OCI-LY1 (cell line): ENCODE data around the gene FAM210B.

ENCODE experiments used
- H2AFZ ChIP-seq: fragments of 200-600 bp; sonication (generic), shearing (Covaris generic); 2 replicates; pipeline ENCODE4 v1.6.0; 2014; ENCODE audit warnings: antibody characterized with exemption, mild to moderate bottlenecking, low read length
- H3F3A ChIP-seq: fragments of 200-600 bp; sonication (generic), shearing (Covaris generic); 2 replicates; pipeline ENCODE4 v1.6.0; 2014; ENCODE audit warnings: mild to moderate bottlenecking, antibody characterized with exemption, low read length, moderate library complexity; ENCODE audit not compliant: insufficient read depth
- H3K27ac ChIP-seq: fragments of 200-600 bp; sonication (generic); 2 replicates; pipeline ENCODE4 v1.5.1; 2014; ENCODE audit warnings: low read length, mixed run types, mild to moderate bottlenecking, low read depth; ENCODE audit not compliant: poor library complexity, severe bottlenecking
- H3K27me3 ChIP-seq: fragments of 200-600 bp; sonication (generic); 2 replicates; pipeline ENCODE4 v1.6.0; 2014; ENCODE audit warnings: antibody characterized with exemption, mild to moderate bottlenecking, low read length, moderate library complexity; ENCODE audit not compliant: insufficient read depth
- H3K36me3 ChIP-seq: fragments of 200-600 bp; sonication (generic); 2 replicates; pipeline ENCODE4 v1.6.1; 2014; ENCODE audit warnings: mild to moderate bottlenecking, antibody characterized with exemption, low read length, moderate library complexity, mixed read lengths; ENCODE audit not compliant: insufficient read depth
- H3K4me1 ChIP-seq: fragments of 200-600 bp; sonication (generic); 2 replicates; pipeline ENCODE4 v1.5.1; 2014; ENCODE audit warnings: mild to moderate bottlenecking, low read length, moderate library complexity; ENCODE audit not compliant: insufficient read depth, severe bottlenecking
- H3K4me2 ChIP-seq: fragments of 200-600 bp; sonication (generic), shearing (Covaris generic); 2 replicates; pipeline ENCODE4 v1.6.1; 2014; ENCODE audit warnings: low read length
- H3K4me3 ChIP-seq: fragments of 200-600 bp; sonication (generic); 2 replicates; pipeline ENCODE4 v1.5.1; 2014; ENCODE audit warnings: low read length, low read depth, mild to moderate bottlenecking, mixed read lengths; ENCODE audit not compliant: poor library complexity, severe bottlenecking
- H3K79me2 ChIP-seq: fragments of 200-600 bp; shearing (Covaris generic); 2 replicates; pipeline ENCODE4 v1.6.1; 2016; ENCODE audit warnings: mixed run types, low read length, mixed read lengths; ENCODE audit not compliant: insufficient read depth
- H3K9ac ChIP-seq: fragments of 200-600 bp; sonication (generic), shearing (Covaris generic); 2 replicates; pipeline ENCODE4 v1.6.1; 2014; ENCODE audit warnings: mild to moderate bottlenecking, low read length, mixed read lengths
- H3K9me2 ChIP-seq: fragments of 200-600 bp; sonication (generic), shearing (Covaris generic); 2 replicates; pipeline ENCODE4 v1.6.1; 2014; ENCODE audit warnings: low read depth, mild to moderate bottlenecking, low read length, mixed read lengths
- H3K9me3 ChIP-seq: fragments of 200-600 bp; shearing (Covaris generic); 2 replicates; pipeline ENCODE4 v1.6.1; 2014; ENCODE audit warnings: low read length, mixed read lengths
- H4K20me1 ChIP-seq: fragments of 200-600 bp; sonication (generic), shearing (Covaris generic); 2 replicates; pipeline ENCODE4 v1.6.0; 2016; ENCODE audit warnings: mild to moderate bottlenecking, low read length; ENCODE audit not compliant: insufficient read depth
- EZH2 ChIP-seq: fragments of 200-600 bp; sonication (generic), shearing (Covaris generic); IDR thresholded peaks from 2 replicates; pipeline ENCODE4 v1.8.0; 2017; ENCODE audit warnings: borderline replicate concordance, mixed run types, mild to moderate bottlenecking, antibody characterized with exemption, low read length, moderate library complexity, mixed read lengths
- TF ChIP-seq, protein P1 (sequence below): fragments of 200-600 bp; sonication (generic), shearing (Covaris generic); IDR thresholded peaks from 2 replicates; pipeline ENCODE4 v1.5.1; 2017; ENCODE audit warnings: mild to moderate bottlenecking, antibody characterized with exemption, low read length, moderate library complexity, mixed read lengths

The FAM210B gene

DNA sequence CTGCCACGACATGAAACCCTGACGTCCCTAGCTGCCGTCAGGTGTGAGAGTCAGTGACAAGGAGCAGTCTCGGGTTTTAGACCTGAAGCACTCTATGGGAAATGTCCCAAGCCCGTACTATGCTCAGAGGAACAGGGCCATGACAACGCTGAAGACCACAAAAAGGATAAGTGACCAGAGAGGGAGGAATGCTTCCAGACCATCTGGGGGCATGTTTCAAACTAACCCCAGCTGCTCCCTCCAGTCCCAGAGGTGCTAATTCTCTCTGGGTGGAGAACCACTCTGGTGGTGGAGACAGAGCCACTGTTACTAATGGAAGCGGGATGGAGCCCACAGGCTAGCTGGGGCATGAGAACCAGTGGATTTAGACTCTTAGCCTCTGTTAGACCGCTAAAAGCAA, 24.6 kb downstream of the FAM210B start:
- H3K9ac ChIP-seq, result no peak overlapping the region
- no peak overlapping the region for H3K4me3 ChIP-seq
- TF ChIP-seq EZH2, result no peak
- TF ChIP-seq, protein P1, sequence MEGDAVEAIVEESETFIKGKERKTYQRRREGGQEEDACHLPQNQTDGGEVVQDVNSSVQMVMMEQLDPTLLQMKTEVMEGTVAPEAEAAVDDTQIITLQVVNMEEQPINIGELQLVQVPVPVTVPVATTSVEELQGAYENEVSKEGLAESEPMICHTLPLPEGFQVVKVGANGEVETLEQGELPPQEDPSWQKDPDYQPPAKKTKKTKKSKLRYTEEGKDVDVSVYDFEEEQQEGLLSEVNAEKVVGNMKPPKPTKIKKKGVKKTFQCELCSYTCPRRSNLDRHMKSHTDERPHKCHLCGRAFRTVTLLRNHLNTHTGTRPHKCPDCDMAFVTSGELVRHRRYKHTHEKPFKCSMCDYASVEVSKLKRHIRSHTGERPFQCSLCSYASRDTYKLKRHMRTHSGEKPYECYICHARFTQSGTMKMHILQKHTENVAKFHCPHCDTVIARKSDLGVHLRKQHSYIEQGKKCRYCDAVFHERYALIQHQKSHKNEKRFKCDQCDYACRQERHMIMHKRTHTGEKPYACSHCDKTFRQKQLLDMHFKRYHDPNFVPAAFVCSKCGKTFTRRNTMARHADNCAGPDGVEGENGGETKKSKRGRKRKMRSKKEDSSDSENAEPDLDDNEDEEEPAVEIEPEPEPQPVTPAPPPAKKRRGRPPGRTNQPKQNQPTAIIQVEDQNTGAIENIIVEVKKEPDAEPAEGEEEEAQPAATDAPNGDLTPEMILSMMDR, result no peak
- peaks cover 97% of the 10 kb centered on the region for H3K36me3 ChIP-seq
- no peak overlapping the region for H3K27ac ChIP-seq
- no peak overlapping the region for H3K4me2 ChIP-seq
- H3K27me3 ChIP-seq, result no peaks in the 10 kb centered on the region
- H3K9me3 ChIP-seq, result no peaks in the 10 kb centered on the region
- H2AFZ ChIP-seq, result no peak overlapping the region
- no peaks in the 10 kb centered on the region for H3K4me1 ChIP-seq
- H4K20me1 ChIP-seq, result no peaks in the 10 kb centered on the region
- H3F3A ChIP-seq, result no peaks in the 10 kb centered on the region
- no peaks in the 10 kb centered on the region for H3K9me2 ChIP-seq
- peaks cover 12% of the 10 kb centered on the region for H3K79me2 ChIP-seq

DNA sequence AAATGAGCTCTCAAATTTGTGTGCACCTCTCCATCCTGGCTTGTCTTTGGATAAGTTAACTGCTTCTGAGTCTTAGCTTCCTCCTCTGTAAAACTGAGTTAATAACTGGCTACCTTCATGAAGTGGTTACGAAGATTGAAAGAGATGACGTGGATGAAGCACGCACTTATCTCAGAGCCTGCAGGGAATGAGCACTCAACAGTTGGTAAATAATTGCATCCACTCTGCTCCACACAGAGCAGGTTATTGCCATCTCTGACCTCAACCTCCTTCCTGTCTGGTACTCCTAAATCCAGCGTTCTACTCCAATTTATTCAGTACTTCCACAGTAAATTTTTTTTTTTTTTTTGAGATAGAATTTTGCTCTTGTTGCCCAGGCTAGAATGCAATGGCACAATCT, 26.4 kb downstream of the FAM210B start:
- TF ChIP-seq, protein P1, result no peak
- no peak for TF ChIP-seq EZH2
- H3K4me2 ChIP-seq, result no peak overlapping the region
- no peaks in the 10 kb centered on the region for H3K9me3 ChIP-seq

DNA sequence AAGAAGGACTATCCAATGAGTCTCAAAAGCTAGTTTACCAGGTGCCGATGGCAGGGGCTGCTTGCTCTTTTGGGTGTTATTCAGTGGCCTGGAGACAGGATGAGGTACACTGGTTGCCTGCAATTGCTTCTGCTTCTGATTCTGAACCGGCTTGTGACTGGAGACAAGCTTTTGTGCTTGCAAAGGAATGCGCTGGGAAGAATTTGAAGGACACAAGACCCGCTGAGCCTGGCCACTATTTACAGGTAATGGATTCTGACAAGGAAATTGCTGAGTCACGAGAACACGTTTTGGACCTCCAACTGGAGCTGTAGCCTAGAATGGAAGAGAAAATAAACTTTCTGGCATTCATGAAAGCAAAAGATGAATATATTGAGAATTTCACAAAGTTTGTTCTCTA, 27.4 kb downstream of the FAM210B start:
- no peaks in the 10 kb centered on the region for H3K9me3 ChIP-seq
- peaks cover 94% of the 10 kb centered on the region for H3K36me3 ChIP-seq
- TF ChIP-seq, protein P1, result no peak
- TF ChIP-seq EZH2, result no peak
- no peaks in the 10 kb centered on the region for H3K27me3 ChIP-seq
- peaks cover 14% of the 10 kb centered on the region for H3K4me1 ChIP-seq
- no peak overlapping the region for H3K27ac ChIP-seq
- no peaks in the 10 kb centered on the region for H3K9me2 ChIP-seq
- no peaks in the 10 kb centered on the region for H4K20me1 ChIP-seq
- peaks cover 25% of the 10 kb centered on the region for H3K79me2 ChIP-seq
- no peak overlapping the region for H3K9ac ChIP-seq
- no peaks in the 10 kb centered on the region for H3F3A ChIP-seq
- H3K4me2 ChIP-seq, result no peak overlapping the region
- H2AFZ ChIP-seq, result no peak overlapping the region
- no peak overlapping the region for H3K4me3 ChIP-seq

More for the DNA sequence above, 26.4 kb downstream of the FAM210B start:
- Histone ChIP-seq H3K79me2 (peaks cover 23% of the 10 kb centered on the region), H2AFZ (no peak overlapping the region), H3K27me3 (no peaks in the 10 kb centered on the region), H3K4me1 (peaks cover 3% of the 10 kb centered on the region), H3K9me2 (no peaks in the 10 kb centered on the region), H3K9ac (no peak overlapping the region), H3K36me3 (peaks cover 96% of the 10 kb centered on the region), H3F3A (no peaks in the 10 kb centered on the region), H3K27ac (no peak overlapping the region), H3K4me3 (no peak overlapping the region), H4K20me1 (no peaks in the 10 kb centered on the region)
